Activated CD8-positive, alpha-beta memory T cell treated with anti-CD3 and anti-CD28 coated beads for 36 hours (primary cell): Measurements from ENCODE around the gene SHANK1. TPM values are rescaled to one million over a fixed set of nuclear protein-coding genes. Genes with fewer than 3 reads are reported as not detected.

Source experiments
- CTCF ChIA-PET: fragments of 350-600 bp; sonication (Branson Sonifier 250); formaldehyde crosslinking; loops from one replicate; lab custom pipeline; 2021; ENCODE audit warnings: antibody characterized with exemption; lab: Charles Lee
- POLR2A ChIA-PET: fragments of 350-600 bp; sonication (Branson Sonifier 250); formaldehyde crosslinking; loops from one replicate; lab custom pipeline; 2021; ENCODE audit warnings: antibody characterized with exemption; lab: Charles Lee
- total RNA-seq, 2 experiments: library from RNA; stranded (reverse); gene quantifications; one replicate each; pipeline ENCODE4 v1.2.3, GENCODE V29; 2021

Gene SHANK1
- total RNA-seq, 2 experiments from 2014 or later: not detected

DNA sequence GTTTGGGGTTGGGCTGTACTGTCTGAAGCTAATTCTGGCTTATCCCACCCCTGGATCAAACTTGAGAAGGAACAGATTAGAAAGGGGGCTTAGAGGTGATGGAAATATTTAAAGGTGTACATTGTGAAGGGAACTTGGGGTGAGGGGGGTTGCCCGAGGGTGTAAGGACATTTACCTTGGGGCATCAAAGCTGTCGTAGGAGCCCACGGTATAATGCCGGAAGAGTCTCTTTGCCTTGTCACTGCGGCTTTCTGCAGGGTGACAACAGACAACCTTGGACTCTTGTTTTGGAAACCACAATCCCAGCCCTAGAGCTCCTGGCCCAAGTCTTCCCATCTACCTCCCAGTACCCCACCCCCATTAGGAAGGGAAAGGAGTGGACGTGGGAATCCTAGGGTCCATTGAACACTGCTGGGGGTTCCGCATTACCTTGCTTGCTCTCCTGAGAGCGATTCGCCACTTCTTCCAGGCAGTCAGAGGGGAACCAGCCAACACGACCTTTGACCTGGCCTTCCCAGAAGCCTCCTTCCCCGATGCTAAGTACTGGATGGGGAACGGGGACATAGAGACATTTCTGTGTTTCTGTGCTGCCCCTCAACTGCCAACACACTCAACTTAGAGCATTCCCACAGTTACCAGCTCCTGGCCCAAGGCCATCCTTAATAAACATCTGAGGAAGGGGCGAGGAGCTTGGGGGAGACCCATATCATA lies 22.0 kb downstream of the SHANK1 start:
- CTCF ChIA-PET: no interaction called here
- POLR2A ChIA-PET: no interaction called here

DNA sequence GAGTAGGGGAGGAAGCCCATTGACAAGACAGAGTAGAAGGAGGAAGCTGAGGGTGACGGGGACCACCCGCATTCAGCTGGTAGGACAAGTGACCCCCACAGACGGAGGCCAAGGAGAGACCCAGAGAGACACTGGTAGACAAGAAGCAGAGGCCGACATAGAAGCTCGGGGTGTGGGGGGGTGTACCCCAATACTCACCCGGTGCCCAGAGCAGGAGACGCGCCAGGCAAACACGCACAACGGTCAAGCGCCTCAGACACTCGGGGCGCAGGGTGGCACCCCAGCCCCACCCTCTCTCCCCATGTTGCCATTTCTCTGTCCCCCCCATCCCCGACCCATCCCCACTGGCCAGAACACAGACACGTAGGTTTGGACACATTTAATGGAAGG lies 23.5 kb downstream of the SHANK1 start:
- ChIA-PET POLR2A (no interaction called here), CTCF (no interaction called here)

DNA sequence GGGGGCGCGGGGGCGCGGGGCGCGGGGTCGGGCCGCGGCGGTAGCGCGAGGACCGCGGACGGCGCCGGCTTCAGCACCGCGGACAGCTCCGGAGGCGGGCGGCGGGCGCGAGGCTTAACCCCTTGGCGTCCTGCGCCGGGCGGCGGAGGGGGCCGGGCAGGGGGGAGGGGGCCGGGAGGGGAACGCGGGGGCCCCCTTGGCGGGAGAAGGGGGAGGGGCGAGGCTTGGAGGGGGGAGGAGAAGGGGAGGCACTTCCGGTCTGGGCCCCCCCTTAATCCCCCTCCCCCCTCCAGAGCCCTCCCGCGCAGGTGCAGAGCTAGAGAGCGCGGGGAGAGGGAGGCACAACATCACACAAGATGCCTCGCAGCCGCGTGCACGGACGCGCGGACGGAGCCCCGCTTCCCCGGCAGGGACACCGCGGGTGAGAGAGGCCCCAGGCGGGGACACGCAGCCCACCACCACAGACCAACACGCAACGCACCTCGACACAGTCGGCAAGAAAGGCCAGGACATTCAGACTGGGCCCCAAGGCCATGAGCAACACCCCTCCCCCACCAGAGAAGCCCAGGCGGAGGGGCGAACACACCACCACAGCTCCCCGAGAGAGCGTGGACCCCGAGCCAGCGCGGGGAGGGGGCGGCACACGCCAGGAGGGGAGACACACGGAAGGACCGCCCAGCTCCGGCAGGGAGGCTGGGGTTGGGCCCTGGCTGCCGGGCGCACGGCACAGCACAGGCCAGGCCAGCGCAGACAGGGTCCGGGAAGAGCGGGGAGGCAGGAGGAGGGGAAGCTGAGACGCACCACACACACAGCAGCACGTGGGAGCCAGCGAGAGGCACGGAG lies 24.1 kb downstream of the SHANK1 start:
- CTCF ChIA-PET: no interaction called here
- POLR2A ChIA-PET: interaction anchor here (0.6 kb wide), 1 partner anchor 202 kb away, joined by 8 read pairs; no protein-coding TSS in a partner anchor

DNA sequence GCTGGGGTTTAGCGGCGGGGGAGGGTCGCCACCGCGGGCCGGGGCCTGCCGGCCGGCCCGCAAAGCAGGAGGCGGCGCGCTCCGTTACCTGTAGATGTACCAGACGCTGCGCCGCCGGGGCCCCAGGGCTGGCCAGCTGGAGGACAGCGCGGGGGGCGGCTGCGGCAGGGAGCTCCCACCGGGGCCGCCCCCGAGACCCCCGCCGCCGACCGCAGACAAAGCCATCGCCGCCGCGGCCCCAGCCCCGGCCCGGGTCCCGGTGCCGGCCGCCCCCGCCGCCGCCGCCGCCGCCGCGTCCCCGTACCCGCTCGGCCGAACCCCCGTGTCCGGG lies 24.8 kb downstream of the SHANK1 start:
- CTCF ChIA-PET: no interaction called here
- POLR2A ChIA-PET: interaction anchor here (0.6 kb wide), 1 partner anchor 201 kb away, joined by 8 read pairs; no protein-coding TSS in a partner anchor

DNA sequence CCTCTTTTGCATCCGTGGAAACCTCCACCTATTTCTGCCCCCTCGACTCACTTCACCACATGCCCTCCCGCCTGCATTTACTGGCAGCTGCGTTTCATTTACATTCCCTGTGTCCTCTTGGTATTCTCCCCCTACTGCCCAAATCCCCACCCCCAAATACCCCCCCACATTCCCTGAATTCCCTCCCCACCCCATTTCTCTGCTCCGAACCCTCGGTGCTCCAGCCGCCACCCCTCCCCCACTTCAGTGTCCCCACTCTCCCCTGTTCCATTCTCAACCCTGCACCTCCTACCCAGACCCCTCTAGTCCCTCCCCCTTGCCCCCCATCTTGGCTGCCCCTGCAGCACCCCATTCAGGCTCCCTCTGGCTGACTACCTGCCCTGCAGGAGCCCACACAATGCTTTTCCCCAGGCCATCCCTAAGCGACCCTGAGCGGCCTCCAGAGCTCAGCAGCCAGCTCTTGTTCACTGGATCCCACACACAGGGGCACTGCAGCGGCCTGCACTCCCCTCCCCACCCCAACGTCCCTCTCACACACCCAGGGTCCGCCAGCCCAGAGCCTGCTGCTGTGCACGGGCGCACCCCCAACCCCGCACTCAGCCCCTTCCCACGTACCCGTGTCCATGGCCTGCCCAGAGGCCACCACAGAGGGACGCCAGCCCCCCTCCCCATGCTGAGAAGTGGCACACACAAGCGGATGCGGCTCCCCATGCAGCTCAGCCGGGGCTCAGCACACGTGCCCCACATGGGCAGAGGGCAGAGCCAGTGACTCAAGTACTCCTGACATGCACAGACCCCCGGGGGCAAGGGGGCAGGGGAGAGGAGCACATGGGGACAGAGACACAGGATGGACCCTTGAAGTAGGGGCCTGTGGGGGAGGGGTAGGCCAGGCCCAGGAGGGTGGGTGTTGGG lies 26.3 kb downstream of the SHANK1 start:
- CTCF ChIA-PET: no interaction called here
- POLR2A ChIA-PET: no interaction called here

DNA sequence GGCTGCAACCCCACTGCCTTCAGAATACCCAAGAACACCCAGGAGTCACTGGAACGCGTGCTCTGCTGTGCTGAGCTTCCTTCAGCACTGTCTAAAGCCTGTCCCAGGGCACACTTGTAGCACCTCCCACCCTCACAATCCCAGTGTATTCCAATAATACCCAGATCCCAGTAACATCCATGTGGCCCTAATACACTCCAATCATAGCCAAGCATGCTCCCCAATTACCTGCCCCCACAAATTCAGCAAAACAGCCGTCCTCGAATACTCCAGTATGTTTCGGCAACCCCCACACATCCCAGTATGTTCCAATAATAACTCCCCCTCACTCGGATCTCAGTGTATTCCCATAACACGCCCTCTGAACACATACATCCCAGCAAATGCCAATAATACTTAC lies 29.2 kb downstream of the SHANK1 start:
- POLR2A ChIA-PET: no interaction called here
- CTCF ChIA-PET: no interaction called here

DNA sequence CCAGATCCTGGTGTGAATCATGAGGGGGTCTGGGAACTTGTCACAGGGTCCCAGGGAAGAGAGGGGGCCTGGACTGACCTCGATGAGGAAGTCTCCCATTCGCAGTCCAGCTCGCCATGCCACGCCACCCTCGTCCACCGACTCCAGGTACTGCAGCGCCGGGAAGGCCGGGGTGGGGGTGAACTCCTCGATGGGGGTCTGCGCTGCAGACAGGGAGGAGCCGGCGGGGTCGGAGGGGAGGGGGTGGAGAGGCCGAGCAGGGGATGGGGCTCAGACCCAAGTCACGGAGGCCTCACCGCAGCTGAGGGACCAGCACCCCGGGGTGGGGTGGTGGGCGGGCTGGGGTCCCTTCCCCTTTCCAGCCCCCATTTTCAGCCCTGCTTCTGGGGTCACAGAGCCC lies 30.8 kb downstream of the SHANK1 start:
- ChIA-PET POLR2A (no interaction called here), CTCF (no interaction called here)

DNA sequence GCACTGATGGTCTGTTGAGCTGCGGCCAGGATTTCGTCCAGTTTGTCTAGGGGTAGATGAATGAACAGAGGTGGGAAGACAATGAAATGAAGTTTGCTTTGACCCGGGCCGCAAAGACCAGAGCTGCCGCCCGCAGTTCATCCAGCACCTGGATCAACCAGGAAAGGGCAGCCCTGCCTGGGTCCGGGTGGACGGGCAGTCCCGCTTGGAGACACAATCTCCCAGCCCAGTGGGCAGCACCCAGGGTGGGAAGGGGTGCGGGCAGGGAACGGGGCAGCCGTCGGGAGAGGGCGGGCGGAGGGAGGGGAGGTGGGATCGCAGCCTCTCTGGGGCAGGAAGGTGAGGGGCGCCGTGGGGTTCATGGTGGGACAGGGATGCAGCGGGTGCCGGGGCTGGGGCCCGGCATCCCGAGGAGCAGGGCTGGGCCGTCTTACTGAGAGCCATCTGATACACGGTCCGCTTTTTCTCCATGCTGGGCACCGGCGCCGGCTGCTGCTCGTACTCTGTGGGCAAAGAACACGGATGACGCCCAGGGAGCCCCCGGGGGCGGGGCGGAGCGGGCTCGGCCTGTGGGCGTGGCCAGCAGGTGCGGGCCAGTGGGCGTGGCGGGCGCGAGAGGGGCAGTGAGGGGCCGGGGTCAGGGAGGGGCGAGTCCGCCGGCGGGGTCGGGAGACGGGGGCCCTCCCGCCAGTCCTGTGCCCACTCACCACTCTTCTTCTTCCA lies 33.1 kb downstream of the SHANK1 start:
- CTCF ChIA-PET: no interaction called here
- POLR2A ChIA-PET: no interaction called here

DNA sequence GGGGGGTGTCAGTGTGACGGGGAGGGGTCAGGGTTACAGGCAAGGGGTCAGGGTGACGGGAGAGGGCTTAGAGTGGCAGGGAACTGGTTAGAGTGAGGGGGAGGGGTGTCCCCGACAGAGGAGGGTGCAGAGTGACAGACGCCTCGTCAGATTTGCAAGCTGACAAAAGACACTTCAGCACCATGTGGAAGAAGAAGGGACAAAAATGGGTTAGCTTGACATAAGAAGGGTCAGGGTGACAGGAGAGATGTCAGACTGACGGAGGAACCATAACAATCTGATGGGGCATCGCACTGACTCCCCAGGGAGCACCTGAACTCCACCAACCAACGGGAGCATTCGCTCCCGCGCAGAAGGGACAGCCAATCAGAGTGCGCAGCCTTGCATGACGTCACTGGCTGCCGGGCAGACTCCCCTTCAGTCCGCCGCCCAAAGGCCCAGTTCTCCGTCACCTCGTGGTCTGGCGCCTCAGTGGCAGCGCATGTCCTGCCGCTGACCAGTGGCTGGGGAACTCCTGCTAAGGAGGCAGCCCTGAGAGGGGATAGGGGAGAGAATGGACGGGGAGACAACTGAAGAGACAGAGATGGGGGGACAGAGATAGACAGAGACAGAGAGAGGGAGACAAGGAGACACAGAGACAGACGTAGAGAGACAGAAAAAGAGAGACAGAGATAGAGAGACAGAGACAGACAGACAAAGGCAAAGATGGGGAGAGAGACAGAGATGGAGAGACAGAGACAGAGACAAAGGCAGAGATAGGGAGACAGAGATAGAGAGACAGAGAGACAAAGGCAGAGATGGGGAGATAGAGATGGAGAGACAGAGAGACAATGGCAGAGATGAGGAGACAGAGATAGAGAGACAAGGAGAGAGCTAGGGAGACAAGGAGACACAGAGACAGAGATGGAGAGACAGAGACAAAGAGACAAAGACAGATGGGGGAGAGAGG lies 40.2 kb downstream of the SHANK1 start:
- ChIA-PET CTCF (no interaction called here), POLR2A (no interaction called here)

DNA sequence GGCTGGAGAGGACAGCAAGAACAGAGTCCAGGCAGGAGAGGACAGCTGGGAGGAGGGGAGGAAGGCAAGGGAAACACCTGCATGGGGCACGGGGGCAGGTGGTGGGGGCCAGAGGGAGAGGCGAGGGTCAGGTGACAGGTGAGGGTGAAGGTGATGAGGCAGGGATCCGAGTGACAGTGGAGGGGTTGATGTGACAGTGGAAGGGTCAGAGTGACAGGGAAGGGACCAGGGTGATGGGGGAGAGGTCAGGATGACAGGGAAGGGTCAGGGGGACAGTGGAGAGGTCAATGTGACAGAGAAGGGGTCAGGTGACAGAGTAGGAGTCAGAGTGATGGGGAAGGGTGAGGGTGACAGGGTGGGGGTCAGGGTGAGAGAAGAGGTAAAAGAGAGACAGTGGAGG lies 41.3 kb downstream of the SHANK1 start:
- POLR2A ChIA-PET: no interaction called here

DNA sequence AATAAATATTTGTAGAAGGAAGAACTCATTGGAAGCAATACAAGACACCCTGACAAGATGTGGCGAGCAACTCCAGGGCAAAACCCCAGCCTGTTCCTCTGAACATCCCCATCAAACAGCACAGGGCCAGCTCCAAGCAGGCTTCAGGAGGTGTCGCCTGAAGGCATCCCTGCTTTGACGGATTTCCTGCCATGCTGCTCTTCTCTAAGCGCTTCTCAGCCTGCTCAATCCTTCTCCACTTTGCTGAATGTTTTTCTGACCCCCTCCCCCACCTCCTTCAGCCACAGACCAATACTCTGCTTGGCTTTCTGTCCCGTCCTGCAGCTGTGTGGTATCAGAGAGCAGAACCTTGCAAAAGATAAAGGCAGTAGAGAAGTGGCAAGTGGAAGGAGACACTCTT lies 42.0 kb downstream of the SHANK1 start:
- POLR2A ChIA-PET: no interaction called here
- CTCF ChIA-PET: no interaction called here

More for the DNA sequence above, 41.3 kb downstream of the SHANK1 start:
- CTCF ChIA-PET: no interaction called here

DNA sequence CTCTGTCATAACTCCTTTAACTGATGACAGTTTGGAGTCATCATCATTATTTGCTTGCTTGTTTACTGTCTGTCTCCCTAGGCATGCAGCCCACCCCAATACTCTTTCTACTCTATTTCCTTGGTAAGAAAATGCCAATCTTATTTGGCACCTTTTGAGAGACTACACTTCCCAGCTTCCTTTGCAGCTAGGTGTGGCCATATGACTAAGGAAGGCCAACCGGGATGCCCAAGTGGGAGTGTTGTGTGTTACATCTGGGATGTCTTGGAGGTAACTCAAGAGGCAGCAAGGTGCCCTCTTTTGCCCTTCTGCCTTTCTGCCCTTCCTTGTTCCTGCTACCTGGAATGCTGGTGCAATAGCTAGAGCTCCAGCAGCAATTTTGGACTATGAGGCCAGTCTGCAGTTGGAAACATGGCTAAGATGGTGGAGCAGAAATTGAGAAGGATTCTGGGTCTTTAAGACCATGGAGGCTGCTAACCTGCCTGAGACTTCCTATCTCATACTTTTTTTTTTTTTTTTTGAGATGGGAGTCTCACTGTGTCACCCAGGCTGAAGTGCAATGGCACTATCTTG lies 42.9 kb downstream of the SHANK1 start:
- ChIA-PET POLR2A (no interaction called here), CTCF (no interaction called here)

DNA sequence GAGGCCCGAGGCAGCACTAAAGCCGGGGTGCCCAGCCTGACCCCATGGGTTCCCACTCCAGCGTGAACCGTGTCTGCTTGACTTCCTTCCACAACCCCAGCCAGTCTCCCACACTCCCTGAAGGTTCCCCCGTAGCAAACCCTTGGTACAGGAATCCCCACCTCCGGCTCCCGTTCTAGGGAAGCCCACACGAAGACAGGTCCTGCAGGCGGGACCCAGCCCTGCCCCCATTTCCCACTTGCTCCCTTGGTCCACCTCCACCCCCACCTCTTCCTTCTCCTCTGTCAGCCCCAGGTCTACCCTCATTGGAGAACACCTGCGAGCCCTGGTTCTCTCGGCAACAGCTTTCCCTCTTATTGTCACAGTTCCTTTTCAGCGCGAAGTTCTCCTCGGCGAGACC lies 46.5 kb downstream of the SHANK1 start:
- CTCF ChIA-PET: no interaction called here
- POLR2A ChIA-PET: no interaction called here

DNA sequence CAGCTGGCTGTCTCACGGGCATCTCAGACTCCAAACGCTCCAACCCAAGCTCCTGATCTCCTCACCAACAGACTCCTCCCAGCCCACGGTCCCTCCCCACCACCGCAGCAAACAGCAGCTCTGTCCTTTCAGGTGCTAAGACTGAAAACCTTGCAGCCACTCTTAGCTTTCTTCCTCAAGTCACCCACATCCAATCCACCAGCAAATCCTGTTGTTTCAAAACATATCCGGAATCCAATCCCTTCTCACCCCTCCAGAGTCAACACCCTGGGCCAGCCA lies 49.6 kb downstream of the SHANK1 start:
- CTCF ChIA-PET: no interaction called here
- POLR2A ChIA-PET: no interaction called here

DNA sequence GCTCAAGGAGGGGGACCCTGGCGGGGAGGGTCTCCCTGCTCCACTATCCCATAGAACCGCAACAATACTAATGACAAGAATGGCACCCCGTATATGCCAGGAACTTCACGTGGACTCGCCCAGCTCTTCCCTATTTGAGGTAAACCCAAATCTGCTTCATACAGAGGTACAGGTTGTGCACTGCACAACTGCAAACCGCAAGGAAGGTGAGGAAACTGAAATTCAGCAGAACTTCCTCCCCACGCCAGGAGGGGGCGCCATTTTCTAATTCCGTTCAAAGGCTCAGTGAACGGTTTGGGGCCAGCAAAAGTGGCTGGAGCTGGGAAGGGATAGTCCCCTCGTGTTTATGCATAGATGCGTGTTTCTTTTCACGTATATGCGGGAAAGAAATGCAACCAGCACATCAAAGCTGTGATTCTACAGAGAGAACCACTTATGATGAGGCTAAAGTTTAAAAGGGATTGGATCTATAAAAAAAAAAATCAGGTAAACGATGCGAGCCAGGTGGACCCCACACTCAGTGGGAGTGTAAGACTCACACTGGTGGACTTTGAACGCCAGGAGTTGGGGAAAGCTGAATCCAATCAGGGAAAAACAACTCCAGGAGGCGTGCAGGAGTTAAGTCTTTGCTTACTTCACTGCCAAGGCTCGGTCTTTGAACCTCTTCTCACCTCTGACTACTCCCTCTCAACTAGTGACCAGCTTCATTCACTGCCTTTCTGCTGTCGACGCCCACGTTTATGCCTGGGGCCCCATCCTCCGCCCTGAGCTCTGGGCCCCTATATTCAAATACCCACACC lies 50.1 kb downstream of the SHANK1 start:
- CTCF ChIA-PET: no interaction called here
- POLR2A ChIA-PET: no interaction called here

DNA sequence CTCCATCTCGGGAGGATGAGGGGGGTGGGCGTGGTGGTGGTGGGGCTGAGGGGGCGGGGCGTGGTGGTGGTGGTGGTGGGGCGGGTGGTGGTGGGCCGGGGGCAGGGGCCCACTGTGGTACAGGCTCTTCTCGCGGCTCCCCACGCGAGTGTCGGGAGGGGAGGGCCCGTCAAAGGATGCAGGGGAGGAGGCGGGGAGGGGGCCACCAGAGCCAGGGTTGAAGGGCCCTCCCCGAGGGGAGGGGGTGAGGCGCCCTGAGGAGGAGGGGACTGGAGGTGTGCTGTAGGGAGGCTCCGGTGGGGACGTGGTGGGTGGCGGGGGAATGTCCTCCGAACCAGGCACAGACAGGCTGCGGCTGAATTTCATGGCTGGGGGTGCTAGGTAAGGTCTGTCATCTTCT lies 50.7 kb downstream of the SHANK1 start:
- POLR2A ChIA-PET: no interaction called here
- CTCF ChIA-PET: no interaction called here

DNA sequence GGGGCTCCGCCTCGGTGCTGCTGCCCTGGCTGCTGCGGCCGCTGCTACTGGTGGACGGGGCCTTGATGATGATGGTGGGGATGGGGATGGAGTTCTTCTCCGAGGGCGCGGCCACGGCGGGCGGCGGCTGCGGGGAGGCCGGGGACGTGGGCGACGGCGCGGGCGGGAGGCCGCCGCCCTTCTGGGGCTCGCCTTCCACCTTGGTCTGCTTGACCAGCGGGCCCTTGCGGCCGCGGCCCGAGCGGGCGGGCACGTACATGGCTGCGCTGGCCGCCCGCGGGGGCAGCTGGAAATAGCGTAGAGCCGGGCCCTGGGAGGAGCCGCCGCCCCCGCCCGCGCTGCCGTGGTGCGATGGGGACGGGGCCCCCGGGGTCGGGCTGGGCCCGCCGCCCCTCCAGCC lies 51.2 kb downstream of the SHANK1 start:
- CTCF ChIA-PET: no interaction called here
- POLR2A ChIA-PET: no interaction called here
